ENCODE data around the gene OR1F1. TPM values are rescaled to one million over a fixed set of nuclear protein-coding genes. Genes with fewer than 3 reads are reported as not detected.

Gene OR1F1
- total and polyA plus RNA-seq, 8 donors, result not detected

DNA sequence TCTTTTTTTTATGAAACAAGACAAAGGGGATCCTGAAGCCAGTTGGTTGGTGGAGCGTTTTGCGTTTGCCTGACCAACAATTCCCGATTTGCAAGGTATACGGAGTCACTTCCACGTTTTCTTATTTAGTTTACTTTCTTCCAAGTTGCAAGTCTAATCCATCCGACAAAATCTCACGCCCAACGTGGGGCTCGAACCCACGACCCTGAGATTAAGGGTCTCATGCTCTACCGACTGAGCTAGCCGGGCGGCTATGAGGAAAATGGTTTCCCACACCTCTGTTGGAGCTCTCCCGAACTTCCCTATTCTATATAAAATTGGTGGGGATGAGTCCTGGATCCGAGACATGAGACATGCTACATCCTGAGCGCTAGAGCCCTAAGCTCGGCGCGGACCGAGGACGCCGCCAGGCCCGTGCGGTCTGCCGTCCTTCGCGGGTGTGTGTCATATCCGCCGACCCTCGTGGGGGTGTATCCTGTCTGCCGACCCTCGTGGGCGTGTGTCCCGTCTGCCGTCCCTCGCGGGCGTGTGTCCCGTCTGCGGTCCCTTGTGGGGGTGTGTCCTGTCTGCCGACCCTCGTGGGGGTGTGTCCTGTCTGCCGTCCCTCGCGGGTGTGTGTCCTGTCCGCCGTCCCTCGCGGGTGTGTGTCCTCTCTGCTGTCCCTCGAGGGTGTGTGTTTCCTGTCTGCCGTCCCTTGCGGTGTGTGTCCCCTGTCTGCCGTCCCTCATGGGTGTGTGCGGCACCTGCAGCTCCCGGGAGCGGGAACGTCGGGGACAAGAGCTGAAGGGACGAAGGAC lies 30.6 kb upstream of the OR1F1 start:
- Histone ChIP-seq H3K27ac (peak overlapping the region; percentile 83 to 89), H3K9me3 (no peaks in the 10 kb centered on the region), H3K36me3 (no peaks in the 10 kb centered on the region), H3K27me3 (peaks cover 0 to 63% of the 10 kb centered on the region in 2 donors), H3K4me1 (peaks cover 2 to 19% of the 10 kb centered on the region in 2 donors), H3K4me3 (peak overlapping the region; percentile 57 to 80)
- TF ChIP-seq, protein P1, sequence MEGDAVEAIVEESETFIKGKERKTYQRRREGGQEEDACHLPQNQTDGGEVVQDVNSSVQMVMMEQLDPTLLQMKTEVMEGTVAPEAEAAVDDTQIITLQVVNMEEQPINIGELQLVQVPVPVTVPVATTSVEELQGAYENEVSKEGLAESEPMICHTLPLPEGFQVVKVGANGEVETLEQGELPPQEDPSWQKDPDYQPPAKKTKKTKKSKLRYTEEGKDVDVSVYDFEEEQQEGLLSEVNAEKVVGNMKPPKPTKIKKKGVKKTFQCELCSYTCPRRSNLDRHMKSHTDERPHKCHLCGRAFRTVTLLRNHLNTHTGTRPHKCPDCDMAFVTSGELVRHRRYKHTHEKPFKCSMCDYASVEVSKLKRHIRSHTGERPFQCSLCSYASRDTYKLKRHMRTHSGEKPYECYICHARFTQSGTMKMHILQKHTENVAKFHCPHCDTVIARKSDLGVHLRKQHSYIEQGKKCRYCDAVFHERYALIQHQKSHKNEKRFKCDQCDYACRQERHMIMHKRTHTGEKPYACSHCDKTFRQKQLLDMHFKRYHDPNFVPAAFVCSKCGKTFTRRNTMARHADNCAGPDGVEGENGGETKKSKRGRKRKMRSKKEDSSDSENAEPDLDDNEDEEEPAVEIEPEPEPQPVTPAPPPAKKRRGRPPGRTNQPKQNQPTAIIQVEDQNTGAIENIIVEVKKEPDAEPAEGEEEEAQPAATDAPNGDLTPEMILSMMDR (IDR thresholded peaks at IDR 0.05), result no peak
- intact Hi-C loops (cut with DNase I), result no loop called here
- DNase-seq, result peak; percentile 65 to 84 (median 68)
- peak; percentile 24 for ATAC-seq

DNA sequence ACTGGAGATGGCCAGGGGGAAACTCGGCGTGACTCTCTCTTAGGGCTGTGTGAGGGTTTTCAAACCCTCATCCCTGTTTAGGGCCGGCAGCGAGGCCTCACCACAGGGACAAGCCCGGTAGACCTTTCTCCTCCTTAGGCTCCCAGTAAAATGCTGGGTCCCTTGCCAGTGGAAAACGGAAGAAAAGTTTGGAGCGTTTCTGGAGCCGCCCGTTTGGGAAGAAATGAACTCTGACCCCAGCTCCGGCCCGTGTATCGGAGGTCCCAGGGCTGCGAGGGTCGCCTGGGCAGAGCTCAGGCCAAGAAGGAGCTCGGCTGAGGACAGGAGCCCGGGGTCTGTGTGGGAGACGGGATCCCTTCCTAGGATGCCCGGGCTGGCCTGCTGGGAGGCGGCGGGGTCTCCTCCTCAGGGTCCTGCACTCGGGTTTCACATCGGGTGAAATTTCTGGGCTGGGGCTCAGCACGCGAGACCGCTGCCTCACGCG lies 29.9 kb upstream of the OR1F1 start:
- intact Hi-C loops (cut with DNase I), result no loop called here
- peak overlapping the region; percentile 83 to 89 for H3K27ac ChIP-seq
- H3K4me1 ChIP-seq, result peaks cover 0 to 17% of the 10 kb centered on the region in 2 donors
- TF ChIP-seq, protein P1 (IDR thresholded peaks at IDR 0.05), result no peak
- DNase-seq, result peak in 1 of 4 donors; percentile 49
- no peaks in the 10 kb centered on the region for H3K36me3 ChIP-seq
- peak; percentile 31 for ATAC-seq
- peak overlapping the region; percentile 57 to 80 for H3K4me3 ChIP-seq
- H3K27me3 ChIP-seq, result peaks cover 0 to 57% of the 10 kb centered on the region in 2 donors
- no peaks in the 10 kb centered on the region for H3K9me3 ChIP-seq

DNA sequence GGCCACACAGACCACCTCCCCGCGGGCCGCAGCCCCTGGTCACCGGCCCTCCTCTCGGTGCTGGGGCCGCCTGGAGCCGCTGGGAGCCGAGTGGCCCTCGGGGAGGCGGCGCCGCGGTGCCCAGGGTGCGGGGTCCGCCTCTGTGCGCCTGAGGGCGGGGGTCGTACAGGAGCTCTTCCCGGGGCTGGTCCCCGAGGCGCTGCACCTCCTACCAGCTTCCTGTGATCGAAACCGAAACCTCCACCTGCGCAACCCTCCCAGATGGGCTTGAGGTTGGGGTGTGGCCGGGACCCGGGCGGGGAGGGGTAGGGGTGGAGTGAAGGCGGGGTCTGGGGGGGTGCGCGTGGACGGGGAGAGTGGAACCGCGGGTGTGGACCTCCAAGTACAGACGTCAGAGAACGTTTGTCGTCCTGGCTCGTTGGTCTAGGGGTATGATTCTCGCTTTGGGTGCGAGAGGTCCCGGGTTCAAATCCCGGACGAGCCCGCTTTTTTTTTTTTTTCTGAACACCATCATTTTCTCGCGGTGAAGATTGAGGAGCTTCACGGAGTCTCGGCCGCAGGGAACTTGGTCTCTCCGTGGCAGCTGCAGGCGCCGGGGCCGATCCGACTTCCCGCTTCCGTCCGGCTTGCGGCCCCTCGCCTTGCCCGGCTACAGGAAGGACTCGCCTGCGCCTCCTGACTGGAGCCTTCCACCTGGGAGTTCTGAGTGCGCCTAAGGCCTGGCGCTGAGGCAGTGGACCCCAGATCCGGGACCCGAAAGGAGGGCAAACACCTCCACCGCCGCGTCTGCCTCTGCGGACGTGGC lies 29.3 kb upstream of the OR1F1 start:
- TF ChIP-seq, protein P1 (IDR thresholded peaks at IDR 0.05), result no peak
- H3K27me3 ChIP-seq, result peaks cover 0 to 54% of the 10 kb centered on the region in 2 donors

DNA sequence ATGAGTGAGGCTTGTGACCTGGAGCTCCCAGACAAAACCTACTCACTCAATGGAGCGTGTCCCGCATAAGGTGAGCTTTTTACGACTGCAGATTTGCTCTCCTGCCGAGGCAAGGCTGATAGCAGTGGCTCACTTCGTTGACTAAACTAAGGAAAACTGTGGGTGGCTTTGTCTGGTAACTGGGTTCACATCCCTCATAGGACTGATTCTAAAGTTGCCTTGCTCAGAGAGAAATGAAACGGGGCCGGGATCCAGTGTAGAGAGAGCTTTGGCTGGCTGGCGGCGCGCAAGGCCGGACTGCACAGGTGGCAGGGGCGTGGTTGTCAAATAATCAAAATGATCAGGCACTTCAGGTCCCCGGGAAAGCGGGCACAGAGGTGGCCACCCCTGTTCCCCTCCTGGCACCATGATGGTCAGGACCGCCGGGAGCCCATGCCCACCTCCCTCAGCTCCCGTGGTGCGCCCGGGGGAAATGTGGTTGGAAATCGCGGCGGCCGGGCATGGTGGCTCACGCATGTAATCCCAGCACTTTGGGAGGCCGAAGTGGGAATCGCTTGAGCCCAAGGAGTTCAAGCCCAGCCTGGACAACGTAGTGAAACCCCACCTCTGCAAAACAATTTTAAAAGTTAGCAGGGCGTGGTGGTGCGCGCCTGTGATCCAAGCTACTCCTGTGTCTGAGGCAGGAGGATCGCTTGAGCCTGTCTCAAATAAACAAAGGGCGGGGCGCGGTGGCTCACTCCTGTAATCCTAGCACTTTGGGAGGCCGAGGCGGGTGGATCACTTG lies 26.6 kb upstream of the OR1F1 start:
- TF ChIP-seq, protein P1 (IDR thresholded peaks at IDR 0.05), result no peak
- intact Hi-C loops (cut with DNase I), result no loop called here
- H3K4me3 ChIP-seq, result no peak overlapping the region
- DNase-seq (peak in 1 of 4 donors; percentile 61), ATAC-seq (no peak)
- no peaks in the 10 kb centered on the region for H3K36me3 ChIP-seq
- H3K4me1 ChIP-seq, result peaks cover 0 to 23% of the 10 kb centered on the region in 2 donors
- no peak overlapping the region for H3K27ac ChIP-seq
- H3K9me3 ChIP-seq, result no peaks in the 10 kb centered on the region
- peaks cover 0 to 46% of the 10 kb centered on the region in 2 donors for H3K27me3 ChIP-seq

More for the DNA sequence above, 29.3 kb upstream of the OR1F1 start:
- peak overlapping the region; percentile 83 to 89 for H3K27ac ChIP-seq
- ATAC-seq (peak; percentile 94), DNase-seq (peak; percentile 66 to 94 (median 88))
- H3K4me1 ChIP-seq, result peaks cover 0 to 17% of the 10 kb centered on the region in 2 donors
- intact Hi-C loops (cut with DNase I), result no loop called here
- H3K36me3 ChIP-seq, result no peaks in the 10 kb centered on the region
- H3K4me3 ChIP-seq, result peak overlapping the region; percentile 57 to 80
- H3K9me3 ChIP-seq, result no peaks in the 10 kb centered on the region
